Cardiac muscle cell (in vitro differentiated cells and primary cell): Measurements from ENCODE around the gene PTAR1. TPM values are rescaled to one million over a fixed set of nuclear protein-coding genes. Genes with fewer than 3 reads are reported as not detected.
"Not testable (repeated sequence)": the region's sequence is repeated elsewhere in the genome, so short reads cannot be mapped to it uniquely, and the experiment has no call there.

ENCODE experiments used
- DNase-seq, 2 donors: peaks; one replicate each; pipeline versions ENCODE4 v3.0.0 to v3.0.0-alpha.2; 2010 to 2017; ENCODE audit warnings: low read depth in 1 of 2, low spot score in 1 of 2
- H3K27ac ChIP-seq: fragments of 200-600 bp; sonication (generic); 2 replicates; pipeline ENCODE4 v1.5.1; 2016
- H3K27me3 ChIP-seq: fragments of 200-600 bp; sonication (generic); 2 replicates; pipeline ENCODE4 v1.6.0; 2016; ENCODE audit warnings: control low read depth
- H3K36me3 ChIP-seq: fragments of 200-600 bp; sonication (generic); 2 replicates; pipeline ENCODE4 v1.5.1; 2016; ENCODE audit warnings: control low read depth
- H3K4me1 ChIP-seq: fragments of 200-600 bp; sonication (generic); 2 replicates; pipeline ENCODE4 v1.8.1; 2017; ENCODE audit warnings: low read depth, mild to moderate bottlenecking, mixed run types
- H3K4me3 ChIP-seq: fragments of 200-600 bp; sonication (generic); 2 replicates; pipeline ENCODE4 v1.5.1; 2016; ENCODE audit warnings: mild to moderate bottlenecking
- H3K9me3 ChIP-seq: fragments of 200-600 bp; sonication (generic); 2 replicates; pipeline ENCODE4 v1.5.1; 2017; ENCODE audit warnings: low read depth, mild to moderate bottlenecking, control low read depth
- CTCF ChIP-seq: IDR thresholded peaks from 2 replicates; pipeline ENCODE4 v1.5.1; 2012; ENCODE audit warnings: low read depth, mild to moderate bottlenecking, low read length
- polyA plus RNA-seq: library from polyadenylated mRNA; unstranded; fragments of >200 nt; fragmentation: Nextera tagmentation; extraction: Ambion mirVana; gene quantifications from 2 replicates; pipeline ENCODE4 v1.2.1, GENCODE V29; 2016
- total RNA-seq: library from RNA; depleted of rRNA; stranded (reverse); fragments of >200 nt; gene quantifications from 2 replicates; pipeline ENCODE4 v1.2.3, GENCODE V29; 2016

The PTAR1 gene
- total and polyA plus RNA-seq, 2 experiments from 2014 or later: 7.1 to 54.1 TPM

- Histone ChIP-seq H3K9me3 (no peaks in the 10 kb centered on the region), H3K27ac (no peak overlapping the region), H3K4me3 (no peak overlapping the region), H3K27me3 (no peaks in the 10 kb centered on the region), H3K4me1 (no peaks in the 10 kb centered on the region), H3K36me3 (no peaks in the 10 kb centered on the region)
- no peak for TF ChIP-seq CTCF
- peak in 1 of 2 donors; percentile 75 for DNase-seq
These were observed 12.1 kb upstream of the PTAR1 start for GRCh38 chr9:69771775-69772418.

- H3K9me3 ChIP-seq: no peaks in the 10 kb centered on the region
- no peak overlapping the region for H3K27ac ChIP-seq
- peak in 1 of 2 donors; percentile 29 for DNase-seq
- no peak overlapping the region for H3K4me3 ChIP-seq
- peaks cover 5% of the 10 kb centered on the region for H3K4me1 ChIP-seq
- H3K27me3 ChIP-seq: no peaks in the 10 kb centered on the region
- no peaks in the 10 kb centered on the region for H3K36me3 ChIP-seq
- TF ChIP-seq CTCF: no peak
These were observed 8.9 kb upstream of the PTAR1 start for GRCh38 chr9:69768716-69769115.

GRCh38 chr9:69768101-69768500 lies 8.3 kb upstream of the PTAR1 start:
- no peaks in the 10 kb centered on the region for H3K9me3 ChIP-seq
- TF ChIP-seq CTCF: no peak
- DNase-seq: no peak
- no peaks in the 10 kb centered on the region for H3K36me3 ChIP-seq
- no peak overlapping the region for H3K4me3 ChIP-seq
- no peaks in the 10 kb centered on the region for H3K27me3 ChIP-seq
- H3K4me1 ChIP-seq: peaks cover 5% of the 10 kb centered on the region
- H3K27ac ChIP-seq: no peak overlapping the region

- not testable (repeated sequence) for H3K36me3 ChIP-seq, H3K4me3 ChIP-seq, H3K27ac ChIP-seq
These were observed 4.1 kb upstream of the PTAR1 start for GRCh38 chr9:69763862-69764261.

GRCh38 chr9:69762527-69762926 lies 2.7 kb upstream of the PTAR1 start:
- no peak for TF ChIP-seq CTCF
- Histone ChIP-seq H3K9me3 (no peaks in the 10 kb centered on the region), H3K4me3 (no peak overlapping the region), H3K4me1 (peaks cover 19% of the 10 kb centered on the region), H3K27ac (no peak overlapping the region), H3K27me3 (no peaks in the 10 kb centered on the region), H3K36me3 (no peaks in the 10 kb centered on the region)
- no peak for DNase-seq

More at GRCh38 chr9:69763862-69764261, 4.1 kb upstream of the PTAR1 start:
- not testable (repeated sequence) for DNase-seq, H3K9me3 ChIP-seq, H3K27me3 ChIP-seq, H3K4me1 ChIP-seq

- Histone ChIP-seq H3K9me3 (no peaks in the 10 kb centered on the region), H3K27me3 (no peaks in the 10 kb centered on the region), H3K27ac (peak overlapping the region; percentile 96), H3K36me3 (no peaks in the 10 kb centered on the region), H3K4me1 (peaks cover 20% of the 10 kb centered on the region), H3K4me3 (peak overlapping the region; percentile 84)
- DNase-seq: no peak
- TF ChIP-seq CTCF: no peak
These were observed 433 bp upstream of the PTAR1 start for GRCh38 chr9:69760278-69760610.
